ENCODE measurements around the gene NOTUM.

The NOTUM gene

DNA sequence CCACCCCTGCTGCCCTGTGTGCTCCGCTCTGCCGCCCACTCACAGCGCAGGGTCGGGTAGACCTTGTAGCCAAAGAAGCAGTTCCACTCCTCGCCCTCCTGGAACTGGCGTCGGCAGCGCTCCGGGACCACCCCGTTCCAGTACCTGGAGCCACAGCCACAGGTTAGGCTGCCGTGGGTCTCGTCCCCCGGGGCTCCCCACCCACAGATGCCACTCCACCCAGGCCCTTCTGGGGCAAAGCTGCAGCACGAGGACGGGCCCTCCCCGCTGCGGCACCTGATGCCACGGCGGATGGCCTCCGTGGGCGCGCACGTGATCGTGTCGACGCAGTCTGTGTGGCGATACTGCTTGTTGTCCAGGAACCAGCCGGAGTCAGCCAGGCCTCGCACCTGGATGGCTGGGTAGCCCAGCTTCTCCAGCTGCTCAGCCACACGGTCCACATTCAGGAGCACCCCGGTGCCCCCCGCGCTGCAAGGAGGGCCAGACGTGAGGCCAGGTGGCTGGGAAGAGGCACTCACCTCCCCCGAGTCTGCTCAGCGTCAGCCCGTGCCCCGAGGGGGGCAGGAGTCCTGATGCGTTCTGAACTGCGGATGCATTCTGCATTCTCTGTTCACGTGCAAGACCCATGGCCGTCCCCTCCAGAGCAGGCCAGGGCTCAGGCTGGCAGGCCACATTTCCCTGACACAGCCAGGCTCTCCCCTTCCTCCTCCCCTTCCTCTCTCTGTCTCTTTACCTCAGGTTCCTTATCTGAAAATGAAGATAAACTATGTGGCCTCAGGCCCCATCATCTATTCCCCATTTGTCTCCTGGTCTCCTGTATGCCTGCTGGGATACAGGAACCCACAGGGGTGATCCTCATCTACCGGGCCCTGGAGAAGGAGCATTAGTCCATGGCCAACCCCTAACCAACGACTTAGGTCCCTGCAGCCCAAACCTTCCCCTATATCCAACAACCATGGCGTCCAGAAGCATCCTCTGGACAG is 4.1 kb downstream of the NOTUM start:
- DNase-seq: no peak

- DNase-seq: no peak
These were observed 5.0 kb downstream of the NOTUM start for GRCh38 chr17:81955756-81956544.

- no peak for DNase-seq
These were observed 5.8 kb downstream of the NOTUM start for GRCh38 chr17:81955058-81955681.

DNA sequence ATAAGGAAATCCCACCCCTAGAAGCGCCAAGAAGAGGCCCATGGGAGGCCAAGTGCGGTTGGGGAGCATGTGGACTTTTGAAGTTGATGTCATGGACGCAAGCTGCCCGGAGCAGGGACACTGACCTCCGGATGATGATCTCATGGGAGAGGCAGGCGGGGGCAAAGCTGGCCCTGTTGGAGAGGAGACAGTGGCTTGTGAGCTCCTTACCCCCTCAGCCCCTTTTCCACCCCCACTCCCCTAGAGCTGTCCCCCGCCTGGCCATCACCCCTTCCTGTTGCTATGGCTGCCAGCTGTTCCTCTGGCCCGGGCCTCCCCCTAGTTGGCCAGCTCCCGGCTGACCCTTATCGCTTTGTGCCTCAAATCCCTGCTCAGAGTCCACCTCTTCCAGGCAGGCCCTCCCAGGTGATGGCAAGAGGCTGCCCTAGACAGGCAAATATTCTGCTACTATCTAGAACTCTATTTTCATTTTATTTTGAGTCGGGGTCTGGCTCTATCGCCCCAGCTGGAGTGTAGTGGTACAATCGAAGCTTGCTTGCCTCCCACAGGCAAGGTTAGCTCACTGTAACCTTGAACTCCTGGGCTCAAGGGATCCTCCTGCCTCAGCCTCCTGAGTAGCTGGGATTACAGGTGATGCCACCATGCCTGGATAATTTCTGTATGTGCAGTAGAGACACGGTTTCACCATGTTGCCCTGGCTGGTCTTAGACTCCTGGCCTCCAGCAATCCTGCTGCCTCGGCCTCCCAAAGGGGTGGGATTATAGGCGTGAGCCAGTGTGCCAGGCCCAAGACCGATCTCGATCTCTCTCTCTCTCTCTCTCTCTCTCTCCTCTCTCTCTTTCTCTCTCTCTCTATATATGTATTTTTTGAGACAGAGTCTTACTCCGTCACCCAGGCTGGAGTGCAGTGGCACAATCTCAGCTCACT is 6.6 kb downstream of the NOTUM start:
- no peak for DNase-seq

DNA sequence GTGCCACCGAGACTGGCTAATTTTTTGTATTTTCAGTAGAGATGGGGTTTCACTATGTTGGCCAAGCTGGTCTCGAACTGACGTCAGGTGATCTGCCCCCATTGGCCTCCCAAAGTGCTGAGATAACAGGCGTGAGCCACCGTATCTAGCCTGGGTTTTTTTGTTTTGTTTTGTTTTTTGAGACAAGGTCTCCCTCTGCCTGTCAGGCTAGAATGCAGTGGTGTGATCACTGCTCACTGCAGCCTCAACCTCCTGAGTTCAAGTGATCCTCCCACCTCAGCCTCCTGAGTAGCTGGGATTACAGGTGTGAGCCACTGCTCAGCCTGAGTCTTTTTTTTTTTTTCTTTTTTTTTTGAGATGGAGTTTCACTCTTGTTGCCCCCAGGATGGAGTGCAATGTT is 7.5 kb downstream of the NOTUM start:
- DNase-seq: peak in 1 of 2 donors; percentile 11

DNA sequence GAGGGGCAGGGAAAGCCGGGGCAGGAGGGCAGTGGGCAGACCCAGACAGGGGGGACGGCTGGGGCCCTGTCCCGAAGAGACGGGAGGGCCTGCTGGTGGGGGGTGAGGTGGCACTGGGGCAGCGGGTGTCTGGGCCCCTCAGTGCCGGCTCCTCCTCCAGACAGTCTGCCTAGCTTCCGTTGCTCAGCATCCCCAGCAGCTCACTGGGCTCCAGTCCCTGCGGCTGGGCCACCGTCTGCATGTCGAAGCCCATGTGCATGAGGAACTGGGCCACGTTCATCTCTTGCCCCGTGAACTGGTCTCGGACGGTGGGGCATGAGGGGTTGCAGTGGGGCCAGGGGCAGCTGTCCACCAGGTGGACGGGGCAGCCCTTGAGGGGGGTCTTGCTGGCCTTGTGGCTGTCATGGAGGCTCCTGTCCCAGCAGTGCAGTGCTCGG is 8.2 kb downstream of the NOTUM start:
- DNase-seq: no peak

- DNase-seq: no peak
These were observed 9.0 kb downstream of the NOTUM start for GRCh38 chr17:81951785-81952684.

- no peak for DNase-seq
These were observed 10.5 kb downstream of the NOTUM start for GRCh38 chr17:81950501-81950900.

DNA sequence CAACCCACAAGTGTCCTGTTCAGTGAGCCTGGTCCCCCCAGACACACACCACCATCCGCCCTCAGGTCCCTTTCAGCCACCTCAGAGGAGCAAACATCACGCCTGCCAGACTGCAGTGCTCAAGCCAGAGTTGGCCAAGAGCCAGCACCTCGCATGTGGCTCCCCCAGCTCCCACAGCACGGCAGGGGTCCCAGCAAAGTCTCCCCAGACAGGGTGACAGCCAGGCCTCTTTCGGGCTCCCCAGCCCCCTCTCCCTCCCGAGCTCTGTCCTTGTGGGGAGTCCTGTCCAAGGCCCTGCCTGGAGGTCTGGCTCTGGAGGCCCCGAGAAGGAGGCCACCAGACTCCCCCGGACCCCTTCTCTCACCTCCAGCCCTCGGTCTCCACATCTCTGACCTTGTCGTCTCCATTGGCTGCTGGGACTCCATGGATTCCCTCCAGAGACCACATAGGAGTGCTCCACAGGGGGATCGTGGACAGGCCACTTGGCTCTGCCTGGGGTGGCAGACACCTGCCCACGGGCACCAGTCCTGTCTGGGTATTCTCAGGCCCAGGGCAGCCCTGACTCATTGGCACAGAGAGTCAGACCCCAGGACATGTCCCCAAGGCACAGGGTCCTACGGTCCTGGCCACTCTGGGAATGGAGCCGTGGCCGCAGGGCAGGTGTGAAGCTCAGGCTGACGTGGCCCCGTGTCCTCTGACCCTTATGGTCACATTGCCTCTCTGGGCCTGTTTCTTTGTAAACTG is 12.2 kb downstream of the NOTUM start:
- no peak for DNase-seq

- DNase-seq: no peak
These were observed 13.8 kb downstream of the NOTUM start, which contains the start of gene MYADML2 for GRCh38 chr17:81947189-81947588. MYADML2 (minus strand) TSS chr17:81947233; CDS start chr17:81941741, 5,492 bp downstream.

- DNase-seq: no peak
These were observed 16.1 kb downstream of the NOTUM start for GRCh38 chr17:81944858-81945257.

- no peak for DNase-seq
These were observed 18.8 kb downstream of the NOTUM start for GRCh38 chr17:81942167-81942553.

DNA sequence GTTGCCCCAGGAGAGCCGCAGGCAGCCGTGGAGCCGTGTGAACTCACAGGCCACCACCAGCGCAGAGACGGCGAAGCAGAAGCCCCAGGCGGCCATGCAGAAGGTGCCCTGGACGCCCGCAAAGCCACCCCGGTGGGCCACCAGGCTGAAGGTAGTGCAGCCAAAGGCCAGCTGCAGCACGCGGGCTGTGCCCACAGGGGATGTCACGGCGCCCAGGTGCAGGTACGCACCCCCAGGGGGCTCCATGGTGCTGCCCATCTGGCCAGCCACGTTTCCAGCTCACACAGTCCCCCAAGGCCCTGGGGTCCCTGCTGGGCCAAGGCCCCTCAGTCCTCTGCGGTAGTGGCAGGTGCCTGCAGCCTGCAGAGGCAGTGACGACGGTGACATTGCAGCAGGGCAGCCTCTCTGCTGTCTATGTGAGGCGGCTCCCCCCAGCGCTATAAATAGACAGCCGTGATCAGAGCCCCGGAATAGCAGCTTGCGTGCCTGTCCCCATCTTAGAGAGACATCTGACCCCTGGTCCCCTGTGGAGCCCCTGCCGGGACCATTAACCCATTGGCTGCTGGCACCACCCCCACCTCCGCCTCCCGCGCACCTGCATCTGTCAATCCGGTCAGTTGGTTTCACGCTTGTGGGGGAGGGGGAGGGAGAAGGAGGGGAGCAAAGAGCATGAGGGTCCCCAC is 19.4 kb downstream of the NOTUM start:
- DNase-seq: no peak

DNA sequence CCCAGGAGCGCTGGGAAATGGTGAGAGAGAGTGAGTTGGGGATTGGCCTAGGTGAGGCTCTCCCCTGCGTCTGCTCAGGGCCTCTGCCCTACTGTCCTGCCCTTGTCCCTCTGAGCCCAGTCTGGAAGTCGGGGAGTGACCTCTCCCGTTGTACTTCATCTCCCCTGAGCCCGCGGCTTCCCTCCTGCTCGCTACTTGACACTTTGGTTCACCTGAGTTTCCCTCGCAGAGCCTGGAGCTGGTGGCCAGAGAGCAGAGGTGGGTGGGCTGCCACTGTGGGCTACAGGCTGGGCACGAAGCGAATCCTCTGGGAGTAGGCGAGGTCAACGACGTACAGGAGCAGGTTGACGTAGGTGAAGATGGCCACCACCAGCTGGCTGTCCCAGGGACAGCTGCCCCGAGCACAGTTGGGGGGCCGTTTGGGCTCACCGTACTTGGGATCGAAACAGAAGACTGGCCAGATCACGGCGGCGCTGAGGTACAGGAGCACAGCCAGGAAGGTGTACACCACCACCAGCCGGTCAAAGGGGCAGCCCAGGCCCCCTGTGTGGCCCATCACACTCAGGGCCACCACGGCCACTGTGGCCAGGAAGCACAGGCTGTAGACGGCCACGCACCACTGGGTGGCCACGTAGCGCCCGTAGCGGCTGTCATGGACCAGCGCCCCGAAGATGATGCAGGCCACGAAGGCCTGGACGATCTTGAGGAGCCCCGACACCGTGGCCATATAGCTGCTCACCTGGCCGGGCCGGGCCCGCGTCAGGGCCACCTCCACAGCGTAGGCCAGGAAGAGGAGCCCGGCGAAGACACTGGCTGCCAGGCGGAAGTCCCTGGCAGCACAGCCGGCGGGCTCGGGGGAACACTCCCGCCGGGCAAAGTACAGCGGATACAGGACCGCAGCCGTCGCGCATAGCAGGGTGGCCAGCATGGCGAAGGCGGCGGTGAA is 20.2 kb downstream of the NOTUM start:
- no peak for DNase-seq

DNA sequence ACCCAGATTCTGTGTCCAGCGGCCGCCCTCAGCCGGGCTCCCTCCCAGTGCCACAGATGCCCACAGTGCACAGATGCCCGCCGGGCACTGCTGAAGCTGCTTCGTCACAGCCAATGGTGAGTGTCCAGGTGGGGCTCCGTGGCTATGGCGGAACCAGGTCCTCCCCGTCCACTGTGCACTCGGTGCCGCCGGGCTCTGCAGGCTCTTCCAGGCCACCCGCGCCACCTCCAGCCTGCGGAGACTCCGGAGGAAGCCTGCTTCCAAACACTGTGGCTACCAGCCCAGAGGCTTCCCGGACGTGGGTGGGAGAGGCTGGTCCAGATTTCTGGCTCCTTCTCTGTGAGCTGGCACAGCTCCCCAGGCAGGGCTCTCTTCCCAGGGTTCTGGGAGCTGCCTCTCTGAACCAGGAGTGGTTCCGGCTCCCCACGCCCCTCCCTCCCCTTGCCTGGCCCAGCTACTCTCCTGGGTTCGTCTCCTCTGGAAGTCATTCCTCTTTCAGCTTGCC is 21.1 kb downstream of the NOTUM start:
- DNase-seq: no peak

GRCh38 chr17:81939218-81939617 is 21.8 kb downstream of the NOTUM start:
- DNase-seq: no peak

DNA sequence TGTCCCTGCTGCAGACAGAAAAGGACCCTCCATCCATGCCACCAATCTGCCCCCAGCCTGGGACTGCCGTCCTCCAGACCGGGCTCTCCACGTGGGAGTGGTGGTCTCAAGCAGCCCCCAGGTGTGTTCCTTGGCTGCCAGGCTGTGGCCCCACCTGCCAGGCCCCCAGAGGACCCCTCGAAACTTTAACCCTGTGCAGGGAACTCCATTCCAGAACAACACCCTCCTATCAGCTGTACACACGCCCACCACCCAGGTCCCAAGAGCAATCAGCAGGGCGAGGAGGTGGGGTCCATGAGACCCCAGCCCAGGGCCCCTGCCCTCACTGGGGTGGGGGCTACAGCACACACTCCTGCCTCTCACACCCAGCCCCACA is 25.3 kb downstream of the NOTUM start:
- DNase-seq: no peak
